Pancreas (tissue), 10 donors: ENCODE results near the gene GLT1D1. TPM values are rescaled to one million over a fixed set of nuclear protein-coding genes. Genes with fewer than 3 reads are reported as not detected.
A peak's percentile ranks its signal among the peaks of the same experiment; 100 is the strongest.

Experiments used
- ATAC-seq, 4 donors: fragments of 200-7000 bp; cut with Tn5 transposase; one replicate each; pipeline versions ENCODE4 v1.8.0 to v1.9.1; 2020; ENCODE audit warnings: mild to moderate bottlenecking in 4 of 4, moderate library complexity in 4 of 4
- DNase-seq, 6 donors: peaks; one replicate each; pipeline ENCODE4 v3.0.0-alpha.2; 2020
- FAIRE-seq: peaks from 2 replicates; lab custom pipeline; 2012; peaks lifted over from hg19 to GRCh38; lab: Jason Lieb, UNC
- H3K27ac ChIP-seq, 4 donors: fragments of 200-600 bp; sonication (generic); 1 replicate in 3 of 4; 2 replicates in 1 of 4; pipeline versions ENCODE4 v1.5.0 to v1.8.0; 2020
- H3K27me3 ChIP-seq, 4 donors: fragments of 200-600 bp; one replicate each; pipeline ENCODE4 v1.8.0; 2021
- H3K36me3 ChIP-seq, 3 donors: fragments of 200-600 bp; sonication (generic) in 1 of 3; one replicate each; pipeline versions ENCODE4 v1.5.0 to v1.8.0; 2020 to 2021
- H3K4me1 ChIP-seq, 3 donors: fragments of 200-600 bp; one replicate each; pipeline ENCODE4 v1.8.0; 2021
- H3K4me3 ChIP-seq, 4 donors: fragments of 200-600 bp; sonication (generic) in 2 of 4; one replicate each; pipeline versions ENCODE4 v1.5.0 to v1.8.0; 2020 to 2021
- H3K9me3 ChIP-seq, 4 donors: fragments of 200-600 bp; one replicate each; pipeline ENCODE4 v1.8.0; 2021
- WGBS, 2 donors: extraction: QIAGEN DNeasy Blood & Tissue Kit; methylation state at CpG; one replicate each; pipeline ENCODE4 v1.1.7; 2013; 5-methylcytosine and 5-hydroxymethylcytosine counted together
- intact Hi-C, 3 donors: fragments of 100-400 bp; cut with DNase I; formaldehyde crosslinking; loops; one replicate each; pipeline versions ENCODE4 v1.11.1 to v1.14.2; 2022
- polyA plus RNA-seq, 2 donors: library from polyadenylated mRNA; stranded (reverse); fragments of 200-250 nt; gene quantifications; one replicate each; pipeline ENCODE4 v1.2.3, GENCODE V29; 2013
- total RNA-seq, 6 donors: library from RNA; stranded (reverse); fragmentation: NEBNext Ultra II Directional in 4 of 6; extraction: Animal tissue kit (Norgen Biotek cat#: 25700) in 4 of 6; gene quantifications; one replicate each; pipeline versions ENCODE4 v1.2.1 to v1.2.4, GENCODE V29; 2021 to 2023
- TF ChIP-seq, protein P1 (sequence below), 4 donors: fragments of 200-600 bp; sonication (generic) in 3 of 4; IDR thresholded peaks; one replicate each; pipeline versions ENCODE4 v1.5.0 to v1.8.0; 2021; ENCODE audit warnings: antibody characterized with exemption in 4 of 4
- donor health status: healthy with polysubstance abuse.
- donor health status: DM: no; HTN: no; CAD: no; lungs with moderate emphysema.
- donor health status: DM: no; HTN: no; CAD: no.
- donor health status: control.
- donor health status: control.
- donor health status: Bipolar disorder and iron deficiency.
- donor health status: DM: yes; HTN: yes; CAD: no.
- donor health status: DM: no; HTN: no; CAD: no.
- donor health status: DM: no; HTN: no; CAD: no.
- donor health status: DM: yes; HTN: yes; CAD: no.

GLT1D1 gene
- total and polyA plus RNA-seq, 8 donors: 0.12 to 1.3 (median 0.28) TPM

GRCh38 chr12:128813392-128813791 lies 39.9 kb upstream of the GLT1D1 start:
- Histone ChIP-seq H3K27ac (no peak overlapping the region), H3K4me1 (peaks cover 8 to 44% (median 22%) of the 10 kb centered on the region in 3 donors), H3K36me3 (peaks cover 0 to 5% (median 0%) of the 10 kb centered on the region in 3 donors), H3K4me3 (no peak overlapping the region), H3K9me3 (no peaks in the 10 kb centered on the region), H3K27me3 (no peaks in the 10 kb centered on the region)
- TF ChIP-seq, protein P1, sequence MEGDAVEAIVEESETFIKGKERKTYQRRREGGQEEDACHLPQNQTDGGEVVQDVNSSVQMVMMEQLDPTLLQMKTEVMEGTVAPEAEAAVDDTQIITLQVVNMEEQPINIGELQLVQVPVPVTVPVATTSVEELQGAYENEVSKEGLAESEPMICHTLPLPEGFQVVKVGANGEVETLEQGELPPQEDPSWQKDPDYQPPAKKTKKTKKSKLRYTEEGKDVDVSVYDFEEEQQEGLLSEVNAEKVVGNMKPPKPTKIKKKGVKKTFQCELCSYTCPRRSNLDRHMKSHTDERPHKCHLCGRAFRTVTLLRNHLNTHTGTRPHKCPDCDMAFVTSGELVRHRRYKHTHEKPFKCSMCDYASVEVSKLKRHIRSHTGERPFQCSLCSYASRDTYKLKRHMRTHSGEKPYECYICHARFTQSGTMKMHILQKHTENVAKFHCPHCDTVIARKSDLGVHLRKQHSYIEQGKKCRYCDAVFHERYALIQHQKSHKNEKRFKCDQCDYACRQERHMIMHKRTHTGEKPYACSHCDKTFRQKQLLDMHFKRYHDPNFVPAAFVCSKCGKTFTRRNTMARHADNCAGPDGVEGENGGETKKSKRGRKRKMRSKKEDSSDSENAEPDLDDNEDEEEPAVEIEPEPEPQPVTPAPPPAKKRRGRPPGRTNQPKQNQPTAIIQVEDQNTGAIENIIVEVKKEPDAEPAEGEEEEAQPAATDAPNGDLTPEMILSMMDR (IDR thresholded peaks at IDR 0.05): no peak
- 96 to 97% methylated on average over 10 of the region's 10 CpGs for WGBS, 2 donors
- no peak for FAIRE-seq
- no peak for DNase-seq
- intact Hi-C loops: no loop called here
- no peak for ATAC-seq

GRCh38 chr12:128813883-128814282 lies 39.4 kb upstream of the GLT1D1 start:
- 78 to 82% methylated on average over 10 of the region's 10 CpGs for WGBS, 2 donors
- no peaks in the 10 kb centered on the region for H3K27me3 ChIP-seq
- H3K27ac ChIP-seq: no peak overlapping the region
- intact Hi-C loops: no loop called here
- ATAC-seq (no peak), FAIRE-seq (no peak), DNase-seq (no peak)
- no peaks in the 10 kb centered on the region for H3K9me3 ChIP-seq
- TF ChIP-seq, protein P1 (IDR thresholded peaks at IDR 0.05): no peak
- H3K4me1 ChIP-seq: peaks cover 8 to 47% (median 22%) of the 10 kb centered on the region in 3 donors
- no peak overlapping the region for H3K4me3 ChIP-seq
- peaks cover 0 to under 1% (median 0%) of the 10 kb centered on the region in 3 donors for H3K36me3 ChIP-seq

DNA sequence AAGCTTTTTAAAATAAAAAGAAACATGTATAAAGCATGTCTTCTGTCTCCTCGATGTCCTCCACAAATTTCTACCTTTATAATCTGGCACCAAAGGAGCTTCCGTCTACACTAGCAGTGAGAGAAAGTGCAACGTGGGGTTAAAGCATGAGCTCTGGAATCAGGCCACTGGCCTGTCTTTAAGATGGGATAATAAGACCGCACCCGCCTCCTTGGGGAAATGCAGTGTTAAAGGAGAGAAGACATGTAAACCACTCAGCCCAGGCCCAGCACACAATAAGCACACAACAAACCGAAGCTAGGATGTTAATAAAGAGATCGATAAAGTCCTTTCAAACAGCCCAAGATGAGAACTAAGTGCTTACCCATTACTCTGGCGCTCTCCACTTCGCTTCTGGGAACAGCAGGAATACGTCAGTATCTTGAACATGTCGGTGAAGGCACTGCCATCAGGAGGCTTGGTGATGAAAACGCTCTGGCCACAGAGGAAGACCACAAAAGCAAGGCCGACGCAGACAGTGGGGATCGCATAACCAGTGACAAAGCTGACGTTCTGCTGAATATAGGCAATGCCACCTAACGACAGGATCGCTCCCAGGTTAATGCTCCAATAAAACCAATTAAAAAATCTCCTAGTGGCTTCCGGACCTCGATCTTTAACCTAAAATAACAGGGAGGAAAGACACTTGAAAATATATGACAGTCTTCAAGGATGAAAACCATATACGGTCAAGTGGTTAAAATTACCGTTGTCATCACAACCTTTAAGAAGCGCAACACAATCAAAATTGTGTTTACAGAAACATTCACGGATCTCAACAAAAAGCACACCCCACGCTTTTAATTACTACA lies 38.6 kb upstream of the GLT1D1 start:
- Histone ChIP-seq H3K27me3 (no peaks in the 10 kb centered on the region), H3K9me3 (no peaks in the 10 kb centered on the region), H3K4me1 (peaks cover 8 to 47% (median 22%) of the 10 kb centered on the region in 3 donors), H3K27ac (no peak overlapping the region), H3K36me3 (no peaks in the 10 kb centered on the region), H3K4me3 (no peak overlapping the region)
- DNase-seq (no peak), FAIRE-seq (no peak), ATAC-seq (no peak)
- WGBS, 2 donors: 97% methylated on average over 25 of the region's 25 CpGs
- TF ChIP-seq, protein P1 (IDR thresholded peaks at IDR 0.05): no peak
- intact Hi-C loops: no loop called here

DNA sequence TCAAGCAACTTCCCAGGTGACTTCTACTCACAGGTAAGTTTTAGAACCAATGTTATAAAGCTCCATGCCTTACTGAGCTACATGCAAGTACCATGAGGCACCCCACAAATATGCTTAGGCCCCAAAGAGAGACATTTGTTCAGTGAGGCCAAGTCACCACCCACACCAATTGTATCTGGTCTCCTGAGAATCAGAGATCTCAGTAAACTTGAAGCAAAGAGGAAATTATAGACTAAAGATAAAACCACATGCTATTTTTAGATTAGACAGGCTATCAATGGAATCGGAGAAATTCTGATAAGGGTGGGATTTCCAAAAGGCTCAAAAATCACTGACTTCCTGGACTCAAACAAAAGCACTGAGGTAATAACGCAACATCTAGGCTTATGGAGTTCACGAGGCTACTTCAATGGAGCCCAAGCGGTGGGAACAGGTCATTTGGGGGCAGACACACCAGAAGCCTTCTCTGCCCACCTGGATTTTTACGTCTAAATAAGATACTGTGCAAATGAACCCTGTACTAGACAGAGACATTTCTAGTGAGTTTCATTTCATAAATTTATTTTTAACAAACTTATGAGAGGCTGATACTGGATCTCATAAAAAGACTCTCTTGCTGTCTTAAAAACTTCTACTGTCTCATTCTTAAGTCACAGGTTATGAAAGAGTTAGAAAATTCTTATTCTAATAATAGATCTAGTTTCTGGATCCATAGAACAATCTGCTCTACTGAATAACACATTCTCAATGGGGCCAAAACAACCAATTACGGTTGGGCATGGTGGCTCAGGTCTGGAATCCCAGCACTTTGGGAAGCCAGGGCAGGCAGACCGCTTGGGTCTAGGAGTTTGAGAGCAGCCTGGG lies 37.3 kb upstream of the GLT1D1 start:
- 78 to 84% methylated on average over 7 of the region's 7 CpGs for WGBS, 2 donors
- peak overlapping the region in 1 of 4 donors; percentile 80 for H3K27ac ChIP-seq
- DNase-seq (no peak), FAIRE-seq (no peak), ATAC-seq (no peak)
- H3K4me1 ChIP-seq: peaks cover 4 to 35% (median 18%) of the 10 kb centered on the region in 3 donors
- H3K4me3 ChIP-seq: no peak overlapping the region
- H3K36me3 ChIP-seq: no peaks in the 10 kb centered on the region
- TF ChIP-seq, protein P1 (IDR thresholded peaks at IDR 0.05): no peak
- H3K9me3 ChIP-seq: no peaks in the 10 kb centered on the region
- no peaks in the 10 kb centered on the region for H3K27me3 ChIP-seq
- intact Hi-C loops: no loop called here
